GM10847 (cell line): ENCODE measurements around the gene SDC4.

ENCODE experiments used
- POLR2A ChIP-seq: IDR thresholded peaks from 2 replicates; pipeline ENCODE4 v1.6.1; 2011; ENCODE audit not compliant: insufficient read length; ENCODE audit errors: extremely low read depth

SDC4 gene, protein sequence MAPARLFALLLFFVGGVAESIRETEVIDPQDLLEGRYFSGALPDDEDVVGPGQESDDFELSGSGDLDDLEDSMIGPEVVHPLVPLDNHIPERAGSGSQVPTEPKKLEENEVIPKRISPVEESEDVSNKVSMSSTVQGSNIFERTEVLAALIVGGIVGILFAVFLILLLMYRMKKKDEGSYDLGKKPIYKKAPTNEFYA

DNA sequence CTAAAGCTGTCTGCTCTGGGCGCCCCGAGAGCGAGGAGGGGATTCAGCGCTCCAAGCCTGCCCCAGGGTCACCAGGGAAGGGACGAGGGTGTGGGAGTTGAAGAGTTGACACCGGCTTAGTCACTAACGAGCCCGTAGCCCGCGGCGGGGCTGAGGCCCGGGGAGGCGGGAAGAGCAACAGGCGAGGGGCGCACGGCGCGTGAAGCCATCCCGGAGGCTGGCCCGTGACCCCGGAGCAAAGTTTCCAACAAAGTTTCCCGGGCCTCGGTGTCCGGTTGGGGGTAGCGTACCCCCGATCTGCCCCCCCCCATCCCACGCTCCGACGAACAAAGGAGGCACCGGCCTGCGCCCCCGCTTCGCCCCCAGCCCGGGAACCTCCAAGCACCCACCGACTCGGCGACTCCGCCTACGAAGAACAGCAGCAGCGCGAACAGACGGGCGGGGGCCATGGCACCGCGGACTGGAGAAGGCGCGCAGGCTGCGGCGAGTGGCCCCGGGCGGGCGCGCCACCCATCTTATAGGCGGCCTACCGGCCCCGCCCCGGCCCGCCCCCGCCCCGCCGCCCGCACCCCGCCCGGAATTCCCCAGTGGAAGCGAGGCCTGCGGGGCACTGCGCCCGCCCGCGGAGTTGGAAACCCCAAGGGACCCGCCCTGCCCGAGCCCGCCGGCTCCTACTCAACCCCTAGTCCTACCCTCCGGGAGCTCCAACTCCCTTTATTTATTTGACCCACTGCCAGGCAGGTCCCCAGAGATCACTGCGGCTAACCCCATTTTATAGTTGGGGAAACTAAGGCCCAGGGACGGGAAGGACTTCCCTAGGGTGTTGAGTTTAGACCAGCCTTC is at the start of gene SDC4:
SDC4 (minus strand) TSS at position 489 of the 843 bp plus-strand sequence; CDS start at position 449, 40 bp downstream.
- peak; percentile 74 for TF ChIP-seq POLR2A

DNA sequence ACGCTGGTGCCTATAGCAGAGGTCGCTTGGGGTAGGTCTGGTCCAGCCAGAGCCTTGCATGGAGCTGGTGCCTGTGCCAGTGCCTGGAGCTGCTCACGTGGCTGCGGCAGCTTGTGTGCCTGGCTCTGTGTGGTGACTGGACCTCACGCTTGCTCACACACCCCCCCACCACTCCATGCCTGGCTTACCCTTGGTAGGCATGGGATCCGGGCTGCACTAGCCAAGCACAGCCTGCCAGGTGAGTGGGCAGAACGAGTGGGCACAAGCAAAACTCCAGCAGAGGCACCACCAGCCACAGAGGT is 46.8 kb upstream of the SDC4 start:
- TF ChIP-seq POLR2A = no peak

DNA sequence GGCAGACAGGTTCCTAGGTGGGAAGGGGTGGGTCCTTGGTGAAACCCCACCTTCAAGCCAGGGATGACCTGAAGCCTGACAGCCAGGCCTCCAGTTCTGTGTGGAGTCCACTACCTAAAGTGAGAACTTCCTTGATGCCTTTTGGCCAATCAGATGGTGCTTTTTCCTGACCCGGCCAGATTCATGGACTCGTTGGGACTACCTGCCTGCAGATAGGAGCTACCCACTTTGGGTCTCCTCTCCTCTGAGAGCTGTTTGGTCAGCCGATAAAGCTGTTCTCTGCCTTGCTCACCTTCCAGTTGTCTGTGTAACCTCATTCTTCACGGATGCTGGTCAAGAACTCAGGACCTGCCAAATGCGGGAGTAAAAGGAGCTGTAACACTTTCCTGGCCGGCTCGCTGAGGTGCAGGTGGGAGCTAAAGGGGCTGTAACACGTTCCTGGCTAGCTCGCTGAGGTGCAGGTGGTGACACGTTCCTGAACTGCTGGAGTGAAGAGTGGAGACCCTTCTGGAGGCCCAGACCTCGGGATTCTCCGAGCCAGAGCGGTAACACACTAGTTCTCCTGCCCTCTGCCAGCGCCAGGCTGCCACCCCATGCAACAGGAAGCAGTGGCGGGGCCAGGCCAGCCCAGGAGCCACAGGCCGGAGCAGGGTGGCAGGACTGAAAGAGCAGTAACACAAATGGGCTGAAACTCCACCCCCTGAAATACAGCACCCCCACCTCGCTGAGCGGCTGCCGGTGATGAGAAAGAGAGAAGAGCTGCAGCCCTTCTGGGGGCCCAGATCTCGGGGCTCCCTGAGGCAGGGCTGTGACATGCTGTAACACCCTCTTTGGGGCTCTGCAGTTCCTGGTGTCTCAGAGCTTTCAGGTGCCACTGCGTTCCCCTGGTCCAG is 46.2 kb upstream of the SDC4 start:
- TF ChIP-seq POLR2A = no peak

DNA sequence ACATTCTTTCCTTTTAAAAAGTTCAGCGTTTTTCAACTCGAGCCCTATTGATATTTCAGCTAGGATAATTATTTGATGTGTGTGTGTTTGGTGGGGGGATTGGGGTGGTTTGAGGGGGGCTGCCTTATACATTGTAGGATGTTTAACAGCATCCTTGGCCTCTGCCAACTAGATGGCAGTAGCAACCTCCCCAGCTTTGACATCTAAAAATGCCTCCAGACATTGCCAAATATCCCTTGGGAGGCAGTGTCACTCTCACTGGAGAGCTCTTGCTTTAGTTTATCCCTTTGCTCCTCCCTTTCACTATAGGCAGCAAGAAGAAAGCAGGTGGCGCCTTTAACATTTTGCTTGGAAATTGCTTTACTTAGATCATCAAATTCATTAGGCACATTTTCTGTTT is 44.5 kb upstream of the SDC4 start:
- TF ChIP-seq POLR2A = no peak

DNA sequence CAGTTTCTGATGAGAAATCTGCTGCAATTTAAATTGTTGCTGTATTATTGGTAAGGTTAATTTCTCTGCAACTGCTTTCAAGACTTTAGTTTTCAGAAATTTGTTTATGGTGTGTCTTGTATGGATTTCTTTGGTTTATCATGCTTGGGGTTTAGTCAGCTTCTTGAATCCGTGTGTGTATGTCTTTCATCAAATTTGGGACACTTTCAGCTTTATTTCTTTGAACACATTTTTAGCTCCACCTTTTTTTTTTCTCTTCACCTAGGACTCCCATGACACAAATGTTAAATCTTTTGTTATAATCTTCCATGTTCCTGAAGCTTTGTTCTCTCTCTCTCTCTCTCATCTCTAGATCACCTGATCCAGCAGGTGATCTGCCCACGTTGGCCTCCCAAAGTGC is 43.3 kb upstream of the SDC4 start:
- TF ChIP-seq POLR2A = no peak

DNA sequence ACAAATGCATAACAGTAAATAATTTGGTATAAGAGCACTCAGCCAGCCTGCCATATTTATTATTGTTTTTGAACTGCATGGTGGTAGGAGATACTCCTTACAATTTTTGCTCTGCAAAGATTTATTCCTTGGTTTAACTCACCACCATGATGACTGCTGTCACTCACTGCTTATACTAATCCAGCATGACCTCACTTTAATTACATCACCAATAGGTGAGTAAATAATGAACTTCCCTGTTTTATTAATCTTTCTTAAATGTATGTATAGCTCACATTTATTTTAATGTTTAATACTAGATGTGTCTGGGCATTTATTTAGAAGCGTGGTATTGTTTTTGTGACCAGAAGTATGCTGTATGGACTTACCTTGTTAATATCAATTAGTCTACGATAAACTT is 42.7 kb upstream of the SDC4 start:
- TF ChIP-seq POLR2A = no peak

DNA sequence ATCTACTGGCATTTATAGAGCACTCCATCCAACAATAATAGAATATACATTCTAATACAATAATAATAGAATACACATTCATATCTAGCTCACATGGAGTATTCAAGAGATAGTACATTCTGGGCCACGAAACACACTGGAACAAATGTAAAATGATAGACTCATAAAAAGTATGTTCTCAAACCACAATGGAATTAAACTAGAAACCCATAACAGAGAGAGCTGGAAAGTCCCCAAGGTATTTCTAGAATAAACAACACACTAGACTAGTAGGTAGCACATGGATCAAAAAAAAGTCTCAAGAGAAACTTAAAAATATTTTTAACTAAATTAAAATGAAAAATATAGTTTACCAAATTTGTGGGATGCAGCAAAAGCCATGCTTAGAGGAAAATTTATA is 39.0 kb upstream of the SDC4 start:
- no peak for TF ChIP-seq POLR2A

DNA sequence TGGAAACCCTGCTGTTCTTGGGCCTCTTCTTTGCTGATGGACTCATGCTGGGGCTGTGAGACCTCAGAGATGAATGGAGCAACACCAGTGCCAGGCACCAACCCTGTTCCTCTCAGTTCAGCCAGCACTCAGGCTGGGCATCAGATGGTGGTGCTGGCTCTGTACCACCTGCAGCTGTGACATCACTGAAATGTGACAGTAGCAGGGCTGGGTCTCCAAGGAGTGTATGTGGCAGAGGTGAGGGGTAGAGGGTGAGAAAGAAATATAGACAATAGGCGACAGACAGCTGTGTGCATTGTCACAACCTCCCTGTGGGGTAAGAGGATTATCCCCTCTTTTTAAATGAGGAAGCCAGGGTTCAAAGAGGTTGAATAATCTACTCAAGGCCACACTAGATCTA is 30.0 kb upstream of the SDC4 start, which contains the start of gene TP53TG5:
TP53TG5 (minus strand) TSS at position 135 of the 400 bp plus-strand sequence; CDS start at position 46, 89 bp downstream.
- no peak for TF ChIP-seq POLR2A

DNA sequence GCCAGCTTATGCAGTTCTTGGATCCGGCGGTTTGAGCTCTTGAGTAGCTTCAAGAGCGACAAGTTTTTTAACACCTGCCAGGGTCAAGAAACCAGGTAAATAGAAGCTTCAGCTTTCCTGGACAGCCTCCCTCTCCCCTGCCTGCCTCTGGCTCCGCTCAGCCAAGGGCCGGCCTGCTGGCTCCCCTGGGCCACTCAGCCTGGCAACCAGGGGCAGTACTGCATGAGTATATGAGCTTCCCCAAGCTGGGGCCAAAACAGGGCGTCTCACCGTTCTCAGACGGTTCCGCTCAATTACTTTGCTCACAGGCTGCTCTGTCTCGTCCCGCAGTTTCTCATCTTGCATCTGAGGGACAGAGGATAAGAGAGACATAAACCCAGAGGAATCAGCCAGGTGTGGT is 29.0 kb upstream of the SDC4 start:
- no peak for TF ChIP-seq POLR2A

DNA sequence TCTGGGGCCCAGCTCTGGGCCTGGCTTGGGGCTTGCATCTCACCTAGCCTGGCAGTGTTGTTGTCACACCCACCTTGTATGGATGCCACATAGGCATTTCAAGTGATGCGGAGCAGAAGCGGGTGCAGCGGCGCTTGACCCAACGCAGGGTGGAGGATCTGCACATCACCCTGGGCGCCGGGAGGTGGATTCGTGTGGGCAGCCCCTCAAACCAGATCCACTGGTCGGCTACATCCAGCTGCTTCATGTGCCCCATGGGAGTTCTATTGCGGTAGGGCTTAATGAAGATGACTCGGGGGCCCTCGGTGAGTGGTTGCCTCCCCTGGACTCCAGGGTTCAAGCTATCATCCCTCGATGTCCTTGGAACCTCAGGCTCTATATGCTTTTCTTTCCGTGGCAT is 26.7 kb upstream of the SDC4 start:
- no peak for TF ChIP-seq POLR2A

DNA sequence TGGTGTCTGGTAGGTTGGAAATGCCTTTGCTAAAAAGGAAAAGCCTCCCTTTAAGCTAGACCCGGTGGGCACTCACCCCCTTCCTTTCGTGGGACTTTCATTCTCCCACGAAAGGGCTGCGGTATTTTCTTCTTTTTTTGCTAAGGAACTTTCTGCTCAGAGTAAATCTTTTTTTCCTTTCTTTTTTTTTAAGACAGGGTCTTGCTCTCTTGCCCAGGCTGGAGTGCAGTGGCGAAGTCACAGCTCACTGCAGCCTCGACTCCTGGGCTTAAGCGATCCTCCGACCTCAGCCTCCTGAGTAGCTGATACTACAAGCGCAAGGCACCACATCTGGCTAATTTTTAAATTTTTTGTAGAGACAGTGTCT is 25.9 kb upstream of the SDC4 start:
- TF ChIP-seq POLR2A = no peak

DNA sequence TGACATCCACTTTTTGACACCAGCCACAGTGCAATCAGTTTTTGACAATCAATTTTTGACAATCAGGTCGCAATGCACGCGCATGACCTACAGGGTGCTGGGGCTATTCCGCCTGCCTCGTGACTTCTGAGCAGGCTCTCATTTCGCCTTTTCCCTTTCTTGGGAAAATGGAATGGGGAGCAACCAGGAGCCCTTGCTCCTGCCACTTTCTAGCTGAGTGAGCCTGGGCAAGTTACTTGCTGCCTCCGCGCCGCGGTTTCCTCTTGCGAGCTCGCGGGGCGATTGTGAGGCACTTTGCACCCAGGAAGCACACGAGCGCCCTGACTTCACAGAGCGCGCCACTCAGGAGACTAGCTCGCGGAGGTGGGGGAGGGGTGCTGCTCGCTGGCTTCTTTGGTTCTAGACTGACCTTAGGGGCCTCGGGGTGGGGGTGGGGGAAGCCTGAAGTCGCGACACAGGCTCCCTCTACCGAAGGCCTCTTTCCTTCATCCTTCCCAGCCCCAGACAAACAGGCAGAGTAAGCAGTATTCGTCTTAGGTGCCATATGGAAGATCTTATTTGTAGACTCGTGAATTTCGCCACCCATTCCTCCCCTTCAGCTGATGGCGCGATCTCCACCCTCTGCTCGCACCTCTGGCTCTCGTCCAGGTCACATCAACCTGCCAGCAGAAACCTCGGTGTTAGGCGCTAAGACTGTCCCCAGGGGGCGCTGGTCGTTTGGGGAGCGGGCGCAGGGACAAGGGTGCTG is 25.3 kb upstream of the SDC4 start:
- TF ChIP-seq POLR2A = no peak

DNA sequence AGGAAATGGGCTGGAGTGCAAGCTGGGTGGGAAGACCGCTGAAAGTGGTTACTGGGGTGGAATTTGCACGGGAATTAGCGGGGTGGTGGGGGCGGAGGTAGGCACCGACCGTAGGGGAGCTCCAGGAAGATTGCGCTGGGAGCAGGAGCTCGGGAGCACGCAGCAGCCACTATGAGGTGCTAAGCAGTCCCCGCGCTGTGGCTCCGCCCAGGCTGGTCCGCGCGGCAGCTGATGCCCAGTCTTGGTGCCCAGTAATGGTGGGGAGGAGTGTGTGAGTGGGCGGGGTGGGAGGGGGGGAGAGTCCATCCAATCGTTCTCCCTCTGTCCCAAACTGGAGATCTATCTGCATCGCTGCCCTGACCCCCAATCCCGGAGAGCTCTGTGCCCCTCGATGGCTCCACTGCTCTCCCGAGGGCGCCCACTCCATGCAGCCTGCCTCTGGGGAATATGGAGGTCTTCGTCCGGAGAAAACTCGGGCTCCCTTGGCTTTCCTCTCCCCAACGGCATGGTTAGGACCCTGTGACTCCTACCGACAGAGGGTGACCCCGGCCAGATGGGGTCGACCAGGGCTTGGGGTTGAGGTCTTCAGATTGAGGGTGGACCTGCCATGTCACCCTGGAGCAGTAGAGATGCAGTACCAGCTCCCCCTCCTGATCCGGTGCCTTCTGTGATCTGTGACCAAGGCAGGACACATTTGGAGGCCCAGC is 24.6 kb upstream of the SDC4 start:
- TF ChIP-seq POLR2A = no peak

DNA sequence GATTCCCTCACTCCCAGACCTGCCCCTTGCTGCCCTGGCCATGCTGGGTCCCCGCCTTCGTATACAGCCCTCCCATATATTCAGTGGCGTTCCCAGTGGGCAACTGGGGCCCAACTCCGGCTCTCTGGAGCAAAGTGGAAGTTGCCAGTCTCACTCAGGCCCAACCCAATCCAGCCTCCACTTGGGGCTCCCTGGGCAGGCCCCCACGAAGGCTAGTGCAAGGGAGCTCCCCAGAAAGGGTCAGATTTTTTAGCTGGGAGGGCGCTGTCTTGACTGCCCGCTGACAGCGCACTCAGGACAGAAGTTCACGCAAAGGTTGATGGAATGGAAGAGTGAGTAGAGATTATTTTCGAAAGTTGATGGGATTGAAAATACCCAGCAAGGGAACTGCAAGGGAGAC is 24.0 kb upstream of the SDC4 start:
- no peak for TF ChIP-seq POLR2A
